Measurements from ENCODE around the gene KNDC1. TPM values are rescaled to one million over a fixed set of nuclear protein-coding genes. Genes with fewer than 3 reads are reported as not detected.

The KNDC1 gene
- total RNA-seq, 3 donors from 2014 or later: 0.98 to 2.3 TPM; not detected in 1

DNA sequence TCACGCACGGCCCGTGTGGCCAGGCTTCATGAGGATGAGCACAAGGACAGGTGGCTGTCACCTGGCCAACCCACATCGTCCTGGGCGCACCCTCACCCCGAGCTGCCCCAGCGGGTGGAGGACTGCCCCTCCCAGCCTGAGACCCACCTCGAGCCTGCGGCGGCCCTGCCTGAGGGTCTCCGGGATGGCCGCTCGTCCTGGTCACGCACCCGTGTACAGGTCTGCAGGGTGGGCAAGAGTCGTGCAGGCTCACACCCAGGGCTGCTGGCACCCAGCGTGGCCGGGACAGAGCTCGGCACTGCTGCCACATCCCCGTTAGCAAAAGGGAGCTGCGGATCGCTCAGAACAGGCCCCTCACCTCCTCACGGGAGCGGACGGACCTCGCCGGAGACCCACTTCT, 55.6 kb downstream of the KNDC1 start:
- peaks cover 0 to 46% of the 10 kb centered on the region in 2 donors for H3K27me3 ChIP-seq

DNA sequence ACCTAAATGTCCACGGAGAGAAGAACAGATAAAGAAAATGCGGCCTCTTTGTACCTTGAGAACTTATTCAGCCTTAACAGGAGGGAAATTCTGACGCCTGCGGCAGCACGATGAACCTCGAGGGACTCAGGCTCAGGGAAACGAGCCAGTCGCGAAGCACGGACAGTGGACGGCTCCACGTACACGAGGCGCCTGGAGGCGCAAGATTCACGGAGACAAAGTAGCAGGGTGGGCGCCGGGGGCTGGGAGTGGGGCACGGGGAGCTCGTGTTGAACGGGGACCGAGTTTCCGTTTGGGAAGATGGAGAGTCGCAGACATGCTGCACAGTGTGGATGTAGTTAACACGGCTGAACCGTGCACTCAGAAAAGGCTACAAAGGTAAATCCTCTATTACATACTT, 56.8 kb downstream of the KNDC1 start:
- Histone ChIP-seq H3K4me1 (no peaks in the 10 kb centered on the region), H3K27me3 (peaks cover 0 to 53% of the 10 kb centered on the region in 2 donors), H3K9me3 (no peaks in the 10 kb centered on the region), H3K36me3 (no peaks in the 10 kb centered on the region), H3K4me3 (no peak overlapping the region), H3K27ac (no peak overlapping the region)
- no peak for TF ChIP-seq CTCF (IDR thresholded peaks at IDR 0.05)
- TF ChIP-seq POLR2AphosphoS5 (IDR thresholded peaks at IDR 0.05): no peak
- TF ChIP-seq POLR2A (IDR thresholded peaks at IDR 0.05): no peak
- DNase-seq (ENCODE audit: low spot score in 2 of 2): no peak
- intact Hi-C loops (cut with DNase I; ENCODE audit: low total_unique reads): no loop called here

More for the DNA sequence above, 55.6 kb downstream of the KNDC1 start:
- Histone ChIP-seq H3K4me1 (no peaks in the 10 kb centered on the region), H3K27ac (no peak overlapping the region), H3K9me3 (no peaks in the 10 kb centered on the region), H3K36me3 (no peaks in the 10 kb centered on the region), H3K4me3 (no peak overlapping the region)
- intact Hi-C loops (cut with DNase I; ENCODE audit: low total_unique reads): no loop called here
- TF ChIP-seq POLR2A (IDR thresholded peaks at IDR 0.05): no peak
- no peak for TF ChIP-seq CTCF (IDR thresholded peaks at IDR 0.05)
- no peak for TF ChIP-seq POLR2AphosphoS5 (IDR thresholded peaks at IDR 0.05)
- DNase-seq (ENCODE audit: low spot score in 2 of 2): no peak

DNA sequence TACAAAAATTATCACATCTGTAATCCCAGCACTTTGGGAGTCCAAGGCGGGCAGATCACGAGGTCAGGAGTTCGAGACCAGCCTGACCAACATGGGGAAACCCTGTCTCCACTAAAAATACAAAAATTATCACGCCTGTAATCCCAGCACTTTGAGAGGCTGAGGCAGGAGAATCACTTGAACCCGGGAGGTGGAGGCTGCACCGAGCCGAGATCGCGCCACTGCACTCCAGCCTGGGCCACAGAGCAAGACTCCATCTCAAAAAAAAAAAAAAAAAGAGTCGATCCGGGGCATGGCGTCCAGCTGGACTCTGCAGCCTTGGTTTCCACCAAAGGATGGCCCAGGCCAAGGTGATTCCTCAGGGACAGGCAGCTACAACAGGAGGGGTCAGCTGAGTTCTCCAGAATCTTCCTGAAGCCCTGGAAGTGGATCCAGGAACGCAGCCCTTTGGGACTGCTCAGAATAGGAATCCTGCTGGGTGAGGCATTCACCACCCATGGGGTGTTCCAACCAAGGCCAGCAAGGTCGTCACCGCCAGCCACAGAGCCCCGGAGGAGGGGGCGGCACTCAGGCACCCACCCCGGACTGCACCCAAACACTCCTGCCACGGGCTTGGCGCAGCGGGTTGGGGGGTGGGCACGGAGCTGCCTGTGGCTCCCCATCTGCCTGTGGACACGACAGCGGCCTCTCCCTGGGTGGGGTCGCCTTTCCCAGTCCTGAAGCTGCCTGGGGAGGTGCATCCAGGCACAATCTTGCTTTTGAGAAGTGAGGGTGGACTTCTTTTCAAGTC, 58.0 kb downstream of the KNDC1 start:
- DNase-seq (ENCODE audit: low spot score in 2 of 2): no peak
- H3K4me3 ChIP-seq: no peak overlapping the region
- no peak overlapping the region for H3K27ac ChIP-seq
- no peaks in the 10 kb centered on the region for H3K4me1 ChIP-seq
- H3K27me3 ChIP-seq: peaks cover 0 to 53% of the 10 kb centered on the region in 2 donors
- no peak for TF ChIP-seq CTCF (IDR thresholded peaks at IDR 0.05)
- no peak for TF ChIP-seq POLR2A (IDR thresholded peaks at IDR 0.05)
- no peak for TF ChIP-seq POLR2AphosphoS5 (IDR thresholded peaks at IDR 0.05)
- no peaks in the 10 kb centered on the region for H3K36me3 ChIP-seq
- intact Hi-C loops (cut with DNase I; ENCODE audit: low total_unique reads): no loop called here
- no peaks in the 10 kb centered on the region for H3K9me3 ChIP-seq

GRCh38 chr10:133218891-133219290, 58.9 kb downstream of the KNDC1 start:
- Histone ChIP-seq H3K27ac (no peak overlapping the region), H3K36me3 (no peaks in the 10 kb centered on the region), H3K4me1 (no peaks in the 10 kb centered on the region), H3K9me3 (no peaks in the 10 kb centered on the region), H3K4me3 (no peak overlapping the region), H3K27me3 (peaks cover 0 to 53% of the 10 kb centered on the region in 2 donors)
- DNase-seq (ENCODE audit: low spot score in 2 of 2): no peak
- TF ChIP-seq POLR2A (IDR thresholded peaks at IDR 0.05) (no peak), CTCF (IDR thresholded peaks at IDR 0.05) (no peak), POLR2AphosphoS5 (IDR thresholded peaks at IDR 0.05) (no peak)
- intact Hi-C loops (cut with DNase I; ENCODE audit: low total_unique reads): no loop called here

DNA sequence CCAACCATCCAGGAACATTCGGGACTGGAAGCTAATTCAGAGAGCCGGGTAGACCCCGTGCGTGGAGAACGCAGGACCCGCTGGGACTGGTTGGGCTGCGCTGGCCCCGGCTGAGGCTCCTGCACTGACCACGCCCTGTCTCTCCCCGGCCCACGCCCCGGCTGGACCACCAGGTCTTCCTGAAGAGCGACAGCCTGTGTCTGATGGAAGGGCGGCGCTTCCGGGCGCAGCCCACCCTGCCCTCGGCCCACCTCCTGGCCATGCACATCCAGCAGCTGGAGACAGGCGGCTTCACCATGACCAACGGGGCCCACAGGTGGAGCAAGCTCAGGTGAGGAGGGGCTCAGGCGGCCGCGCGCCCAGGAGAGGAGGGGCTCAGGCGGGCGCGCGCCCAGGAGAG, 59.8 kb downstream of the KNDC1 start:
- H3K27ac ChIP-seq: no peak overlapping the region
- TF ChIP-seq POLR2AphosphoS5 (IDR thresholded peaks at IDR 0.05): no peak
- no peak for TF ChIP-seq POLR2A (IDR thresholded peaks at IDR 0.05)
- TF ChIP-seq CTCF (IDR thresholded peaks at IDR 0.05): no peak
- no peaks in the 10 kb centered on the region for H3K9me3 ChIP-seq
- peaks cover 0 to 46% of the 10 kb centered on the region in 2 donors for H3K27me3 ChIP-seq
- H3K4me3 ChIP-seq: no peak overlapping the region
- H3K36me3 ChIP-seq: no peaks in the 10 kb centered on the region
- no peak for DNase-seq (ENCODE audit: low spot score in 2 of 2)
- intact Hi-C loops (cut with DNase I; ENCODE audit: low total_unique reads): no loop called here
- no peaks in the 10 kb centered on the region for H3K4me1 ChIP-seq
